Type B pancreatic cell (in vitro differentiated cells): Measurements from ENCODE around the gene COMT. TPM values are rescaled to one million over a fixed set of nuclear protein-coding genes. Genes with fewer than 3 reads are reported as not detected.

Experiments used
- DNase-seq: peaks from one replicate; pipeline ENCODE4 v3.0.0; 2021; ENCODE audit warnings: mixed read lengths; ENCODE audit not compliant: unreplicated experiment; ENCODE audit errors: extremely low spot score
- H3K27ac Mint-ChIP-seq: 2 replicates; pipeline ENCODE4 v1.8.0; 2021; ENCODE audit warnings: mild to moderate bottlenecking, mixed read lengths
- H3K27me3 Mint-ChIP-seq: 2 replicates; pipeline ENCODE4 v1.8.0; 2021; ENCODE audit warnings: mixed read lengths
- H3K36me3 Mint-ChIP-seq: 2 replicates; pipeline ENCODE4 v1.8.0; 2021; ENCODE audit warnings: mixed read lengths
- H3K4me1 Mint-ChIP-seq: one replicate; pipeline ENCODE4 v1.8.0; 2021; ENCODE audit warnings: mixed read lengths; ENCODE audit not compliant: unreplicated experiment
- H3K4me3 Mint-ChIP-seq: 2 replicates; pipeline ENCODE4 v1.8.0; 2021; ENCODE audit warnings: mild to moderate bottlenecking, mixed read lengths
- H3K9me3 Mint-ChIP-seq: 2 replicates; pipeline ENCODE4 v1.8.0; 2021; ENCODE audit warnings: mixed read lengths
- CTCF ChIP-seq: fragments of 200-600 bp; sonication (generic); conservative IDR thresholded peaks from 2 replicates; pipeline ENCODE4 v1.5.0; 2021; ENCODE audit warnings: antibody characterized with exemption, mild to moderate bottlenecking
- total RNA-seq: library from RNA; stranded (reverse); gene quantifications from 2 replicates; pipeline ENCODE4 v1.2.1, GENCODE V29; 2021; ENCODE audit warnings: low replicate concordance

COMT gene
- total RNA-seq, 1 donor from 2014 or later, result 87.4 TPM

GRCh38 chr22:19896665-19897355, 44.8 kb upstream of the COMT start:
- H3K27ac Mint-ChIP-seq, result no peak overlapping the region
- no peaks in the 10 kb centered on the region for H3K27me3 Mint-ChIP-seq
- peaks cover 4% of the 10 kb centered on the region for H3K36me3 Mint-ChIP-seq
- DNase-seq, result no peak
- peaks cover 23% of the 10 kb centered on the region for H3K4me1 Mint-ChIP-seq
- no peak overlapping the region for H3K4me3 Mint-ChIP-seq
- no peak for TF ChIP-seq CTCF
- no peaks in the 10 kb centered on the region for H3K9me3 Mint-ChIP-seq

- no peak for DNase-seq
- Mint-ChIP-seq H3K4me1 (peaks cover 17% of the 10 kb centered on the region), H3K36me3 (peaks cover 4% of the 10 kb centered on the region), H3K4me3 (no peak overlapping the region), H3K27ac (no peak overlapping the region), H3K9me3 (no peaks in the 10 kb centered on the region), H3K27me3 (no peaks in the 10 kb centered on the region)
- no peak for TF ChIP-seq CTCF
Observed at GRCh38 chr22:19897726-19898125, 43.8 kb upstream of the COMT start.

GRCh38 chr22:19898145-19898544, 43.4 kb upstream of the COMT start:
- Mint-ChIP-seq H3K9me3 (no peaks in the 10 kb centered on the region), H3K27me3 (no peaks in the 10 kb centered on the region), H3K27ac (no peak overlapping the region), H3K4me3 (no peak overlapping the region), H3K36me3 (peaks cover 4% of the 10 kb centered on the region), H3K4me1 (peaks cover 18% of the 10 kb centered on the region)
- no peak for DNase-seq
- no peak for TF ChIP-seq CTCF

DNA sequence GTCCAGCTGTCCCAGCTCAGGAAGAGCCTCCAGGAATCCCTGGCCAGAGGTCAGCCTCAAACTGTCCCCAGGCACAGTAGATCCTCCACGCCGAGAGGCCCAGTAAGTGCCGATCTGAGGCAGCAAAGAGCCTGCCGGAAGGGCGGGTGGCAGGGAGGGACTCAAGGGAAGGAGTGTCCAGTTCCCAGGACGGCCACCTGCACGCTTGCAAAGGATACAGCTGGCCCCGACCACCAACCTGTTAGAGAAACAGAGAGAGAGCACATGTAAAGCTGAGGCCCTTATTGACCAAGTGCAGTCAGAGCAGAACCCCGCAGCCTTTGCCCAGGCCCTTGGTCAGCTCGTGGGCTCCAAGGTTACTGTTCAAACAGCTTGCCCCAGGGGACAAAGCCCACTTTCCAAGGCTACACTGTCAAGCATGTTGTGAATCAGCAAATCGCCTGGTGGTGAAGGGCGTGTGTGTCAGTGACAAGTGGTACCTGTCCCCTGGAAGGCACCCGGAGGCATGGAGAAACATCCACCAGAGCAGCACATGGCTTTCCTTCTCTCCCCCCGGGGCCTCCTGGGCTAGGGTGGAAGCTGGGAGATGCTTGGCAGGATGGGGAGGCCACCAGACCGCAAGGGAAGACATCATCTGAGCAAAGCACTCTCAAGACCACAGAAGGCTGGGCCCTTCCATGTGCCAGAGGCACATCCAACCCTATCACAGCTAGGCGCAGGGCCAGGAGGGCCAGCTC, 42.6 kb upstream of the COMT start:
- Mint-ChIP-seq H3K4me3 (no peak overlapping the region), H3K9me3 (no peaks in the 10 kb centered on the region), H3K27ac (peak overlapping the region; percentile 12), H3K4me1 (peaks cover 20% of the 10 kb centered on the region), H3K27me3 (no peaks in the 10 kb centered on the region), H3K36me3 (peaks cover 4% of the 10 kb centered on the region)
- no peak for TF ChIP-seq CTCF
- DNase-seq, result no peak

- DNase-seq, result no peak
- peaks cover 4% of the 10 kb centered on the region for H3K36me3 Mint-ChIP-seq
- no peak for TF ChIP-seq CTCF
- H3K27me3 Mint-ChIP-seq, result no peaks in the 10 kb centered on the region
- no peaks in the 10 kb centered on the region for H3K9me3 Mint-ChIP-seq
- no peak overlapping the region for H3K27ac Mint-ChIP-seq
- H3K4me3 Mint-ChIP-seq, result no peak overlapping the region
- peaks cover 29% of the 10 kb centered on the region for H3K4me1 Mint-ChIP-seq
Observed at GRCh38 chr22:19900707-19901436, 40.7 kb upstream of the COMT start.
